Measurements from ENCODE around the gene ZNF362.
A peak's percentile ranks its signal among the peaks of the same experiment; 100 is the strongest.

Gene ZNF362

GRCh38 chr1:33324677-33325575, 68.6 kb downstream of the ZNF362 start:
- FAIRE-seq (no peak), DNase-seq (ENCODE audit: low spot score) (no peak)

- no peak for DNase-seq (ENCODE audit: low spot score)
- no peak for FAIRE-seq
Observed at GRCh38 chr1:33326785-33327184, 70.5 kb downstream of the ZNF362 start.

- no peak for FAIRE-seq
- peak; percentile 58 for DNase-seq (ENCODE audit: low spot score)
Observed at GRCh38 chr1:33327587-33328325, 71.5 kb downstream of the ZNF362 start.

GRCh38 chr1:33328817-33329216, 72.5 kb downstream of the ZNF362 start:
- no peak for DNase-seq (ENCODE audit: low spot score)
- FAIRE-seq, result no peak

GRCh38 chr1:33329600-33330305, 73.5 kb downstream of the ZNF362 start:
- DNase-seq (ENCODE audit: low spot score) (no peak), FAIRE-seq (no peak)

GRCh38 chr1:33330361-33330890, 74.1 kb downstream of the ZNF362 start:
- FAIRE-seq (no peak), DNase-seq (ENCODE audit: low spot score) (no peak)

GRCh38 chr1:33330906-33331305, 74.6 kb downstream of the ZNF362 start:
- FAIRE-seq (no peak), DNase-seq (ENCODE audit: low spot score) (no peak)

- DNase-seq (ENCODE audit: low spot score), result no peak
- no peak for FAIRE-seq
Observed at GRCh38 chr1:33331444-33332356, 75.4 kb downstream of the ZNF362 start.

- no peak for DNase-seq (ENCODE audit: low spot score)
- FAIRE-seq, result no peak
Observed at GRCh38 chr1:33332357-33332789, 76.1 kb downstream of the ZNF362 start.

GRCh38 chr1:33332881-33333280, 76.6 kb downstream of the ZNF362 start:
- DNase-seq (ENCODE audit: low spot score), result no peak
- FAIRE-seq, result no peak

GRCh38 chr1:33334081-33334552, 77.8 kb downstream of the ZNF362 start:
- DNase-seq (ENCODE audit: low spot score) (no peak), FAIRE-seq (no peak)

- DNase-seq (ENCODE audit: low spot score) (no peak), FAIRE-seq (no peak)
Observed at GRCh38 chr1:33335020-33335419, 78.7 kb downstream of the ZNF362 start.

- DNase-seq (ENCODE audit: low spot score) (no peak), FAIRE-seq (no peak)
Observed at GRCh38 chr1:33336580-33336979, 80.3 kb downstream of the ZNF362 start.

GRCh38 chr1:33337441-33337840, 81.1 kb downstream of the ZNF362 start:
- FAIRE-seq, result no peak
- DNase-seq (ENCODE audit: low spot score), result no peak

GRCh38 chr1:33338048-33338439, 81.8 kb downstream of the ZNF362 start:
- FAIRE-seq, result no peak
- no peak for DNase-seq (ENCODE audit: low spot score)

- DNase-seq (ENCODE audit: low spot score) (no peak), FAIRE-seq (no peak)
Observed at GRCh38 chr1:33338440-33339211, 82.3 kb downstream of the ZNF362 start.

GRCh38 chr1:33339413-33339812, 83.1 kb downstream of the ZNF362 start:
- no peak for FAIRE-seq
- DNase-seq (ENCODE audit: low spot score), result no peak

GRCh38 chr1:33341190-33341589, 84.9 kb downstream of the ZNF362 start:
- DNase-seq (ENCODE audit: low spot score), result no peak
- no peak for FAIRE-seq

- DNase-seq (ENCODE audit: low spot score), result peak; percentile 63
- no peak for FAIRE-seq
Observed at GRCh38 chr1:33342041-33342723, 85.9 kb downstream of the ZNF362 start.

All from urothelium cell line (cell line).